Measurements from ENCODE around the gene EDEM3.
"Not testable (repeated sequence)": the region's sequence is repeated elsewhere in the genome, so short reads cannot be mapped to it uniquely, and the experiment has no call there.

The EDEM3 gene

DNA sequence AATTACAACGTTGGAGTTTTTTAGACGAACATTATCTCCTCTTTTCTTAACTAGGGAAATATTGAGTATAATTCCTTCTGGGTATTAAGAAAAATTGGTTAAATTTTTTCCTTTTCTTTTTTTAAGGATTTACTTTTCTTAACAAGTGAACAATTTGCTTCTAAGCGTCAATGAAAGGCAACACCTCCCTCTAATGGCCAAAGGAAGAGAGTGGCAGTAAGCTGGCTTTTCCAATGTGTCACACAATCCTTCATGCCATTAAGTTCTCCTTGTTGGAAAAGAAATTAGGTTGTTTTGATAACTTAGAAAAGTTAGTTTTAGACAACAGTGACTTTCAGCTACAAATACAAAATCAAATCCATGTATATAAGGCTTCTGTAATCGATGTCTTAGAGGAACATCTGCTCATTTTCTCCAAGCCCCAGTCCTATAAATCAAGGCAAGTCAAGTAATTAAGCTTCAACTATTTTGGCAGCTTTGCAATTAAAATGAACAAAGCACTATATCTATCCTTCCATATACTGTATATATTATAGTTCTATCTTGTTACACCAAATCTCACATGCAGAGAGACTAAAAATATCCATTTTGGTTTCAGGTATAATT, 62.8 kb downstream of the EDEM3 start:
- no peak for ATAC-seq (replicated peaks)
- H3K27ac Mint-ChIP-seq = no peak overlapping the region

DNA sequence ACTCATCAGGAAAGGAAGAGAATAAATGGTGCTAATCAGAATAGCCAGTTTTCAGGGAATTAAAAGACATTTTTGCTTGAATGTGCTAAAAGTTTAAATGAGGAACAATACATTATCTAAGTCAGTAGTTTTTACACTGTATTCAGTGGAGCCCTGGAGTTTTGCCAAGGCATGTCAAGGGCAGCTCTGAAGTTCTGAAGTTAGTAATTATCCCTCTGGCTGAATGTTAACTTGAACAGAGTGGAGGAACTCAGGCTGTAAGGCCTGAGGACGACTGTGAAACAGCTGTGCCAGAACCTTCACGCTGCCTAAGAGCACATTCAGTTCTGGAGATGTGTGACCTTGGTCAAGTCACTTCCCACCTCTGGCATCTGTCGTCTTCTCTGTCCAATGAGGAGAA, 68.1 kb downstream of the EDEM3 start:
- Mint-ChIP-seq H3K27me3 (no peaks in the 10 kb centered on the region), H3K4me3 (no peak overlapping the region), H3K27ac (no peak overlapping the region), H3K4me1 (peaks cover 0 to 2% of the 10 kb centered on the region in 2 donors), H3K36me3 (peaks cover 2 to 6% of the 10 kb centered on the region in 2 donors), H3K9me3 (no peaks in the 10 kb centered on the region)
- no peak for DNase-seq
- ATAC-seq (replicated peaks) = no peak

More for the DNA sequence above, 62.8 kb downstream of the EDEM3 start:
- Mint-ChIP-seq H3K36me3 (peaks cover 7 to 31% of the 10 kb centered on the region in 2 donors), H3K4me1 (no peaks in the 10 kb centered on the region), H3K4me3 (no peak overlapping the region), H3K27me3 (no peaks in the 10 kb centered on the region), H3K9me3 (no peaks in the 10 kb centered on the region)
- DNase-seq = no peak

DNA sequence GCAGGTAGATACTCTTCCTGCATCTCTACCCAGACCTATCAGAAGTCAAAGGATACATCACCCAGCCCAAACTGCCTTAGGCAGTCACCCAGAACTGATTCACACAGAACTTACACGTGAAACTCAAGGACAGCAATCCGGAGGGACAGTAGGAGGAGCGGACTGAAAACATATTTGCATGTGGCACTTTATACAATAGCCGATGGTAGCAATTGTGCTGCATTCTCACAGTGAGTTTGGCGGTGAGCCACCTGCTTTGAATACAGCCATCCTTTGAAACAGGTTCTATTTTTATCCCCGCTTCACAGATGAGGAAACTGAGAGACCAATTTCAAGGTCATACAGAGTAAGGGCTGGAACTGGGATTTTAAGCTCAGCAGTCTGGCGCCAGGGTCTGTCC, 69.5 kb downstream of the EDEM3 start:
- no peak for ATAC-seq (replicated peaks)
- H3K27me3 Mint-ChIP-seq = no peaks in the 10 kb centered on the region
- peaks cover 2 to 3% of the 10 kb centered on the region in 2 donors for H3K36me3 Mint-ChIP-seq
- no peak overlapping the region for H3K4me3 Mint-ChIP-seq
- H3K4me1 Mint-ChIP-seq = peaks cover 2 to 6% of the 10 kb centered on the region in 2 donors
- no peak for DNase-seq
- peaks cover 6 to 8% of the 10 kb centered on the region in 2 donors for H3K9me3 Mint-ChIP-seq
- no peak overlapping the region for H3K27ac Mint-ChIP-seq

DNA sequence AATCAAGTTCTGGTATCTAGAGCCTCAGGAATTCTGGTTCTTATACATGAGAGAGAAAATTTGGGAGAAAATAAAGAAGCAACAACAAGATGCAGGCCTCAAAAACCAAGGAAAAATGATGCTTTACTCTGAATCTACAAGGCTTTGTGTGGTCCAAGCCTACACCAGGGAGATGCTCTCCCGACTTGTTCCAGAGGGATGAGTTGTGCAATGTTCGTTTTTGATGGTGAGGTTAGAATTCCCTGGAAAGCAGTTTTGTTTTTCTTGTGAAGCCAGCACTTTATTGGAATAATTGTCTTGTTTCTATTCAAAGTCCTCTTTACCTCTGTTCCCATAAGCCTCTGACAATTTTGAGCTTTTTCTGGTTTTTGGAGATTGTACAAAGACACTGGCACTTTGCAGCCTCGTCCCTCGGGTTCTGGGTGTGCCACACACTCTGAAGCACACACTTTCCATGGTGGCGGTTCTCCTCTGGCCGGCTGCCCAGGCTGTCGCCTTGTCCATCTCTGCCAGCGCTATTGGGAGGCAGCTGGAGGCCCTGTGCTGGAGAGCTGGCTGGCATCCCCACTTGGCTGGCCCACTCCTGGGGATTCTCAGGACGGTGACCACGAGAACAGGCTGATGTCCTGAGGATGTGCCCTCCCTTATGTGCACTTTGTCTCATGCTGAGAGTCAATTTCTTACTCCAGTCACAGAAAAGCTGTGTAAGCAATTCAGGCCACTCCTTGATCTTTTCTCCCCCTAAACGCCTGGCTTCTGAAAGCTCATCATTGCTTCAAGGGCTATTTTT, 70.2 kb downstream of the EDEM3 start:
- Mint-ChIP-seq H3K9me3 (peaks cover 7 to 8% of the 10 kb centered on the region in 2 donors), H3K27ac (no peak overlapping the region)
- no peak for ATAC-seq (replicated peaks)

DNA sequence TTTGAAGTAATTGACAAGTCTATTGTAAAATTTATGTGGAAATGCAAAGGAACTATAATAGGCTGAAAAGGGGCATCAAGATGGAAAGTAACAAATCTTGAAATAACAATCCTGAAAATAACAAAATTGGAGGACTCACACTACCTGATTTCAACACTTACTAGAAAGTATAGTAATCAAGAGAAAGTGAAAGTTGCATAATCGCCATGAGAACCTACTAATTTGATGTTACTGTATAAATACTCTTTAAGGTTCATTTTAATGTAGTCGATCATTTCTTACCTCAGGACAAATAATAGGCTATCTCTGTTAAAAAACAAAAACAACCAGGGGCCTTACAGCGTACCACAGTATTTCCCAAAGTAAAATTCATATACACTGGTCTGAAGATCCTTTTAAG, 71.7 kb downstream of the EDEM3 start:
- no peak overlapping the region for H3K4me3 Mint-ChIP-seq
- H3K9me3 Mint-ChIP-seq = peaks cover 10 to 12% of the 10 kb centered on the region in 2 donors
- no peaks in the 10 kb centered on the region for H3K36me3 Mint-ChIP-seq
- DNase-seq (no peak), ATAC-seq (replicated peaks) (no peak)
- H3K4me1 Mint-ChIP-seq = peaks cover 2 to 6% of the 10 kb centered on the region in 2 donors
- H3K27me3 Mint-ChIP-seq = no peaks in the 10 kb centered on the region
- no peak overlapping the region for H3K27ac Mint-ChIP-seq

More for the DNA sequence above, 70.2 kb downstream of the EDEM3 start:
- Mint-ChIP-seq H3K4me1 (peaks cover 2 to 6% of the 10 kb centered on the region in 2 donors), H3K27me3 (no peaks in the 10 kb centered on the region), H3K36me3 (peaks cover 2 to 3% of the 10 kb centered on the region in 2 donors), H3K4me3 (no peak overlapping the region)
- DNase-seq = no peak

DNA sequence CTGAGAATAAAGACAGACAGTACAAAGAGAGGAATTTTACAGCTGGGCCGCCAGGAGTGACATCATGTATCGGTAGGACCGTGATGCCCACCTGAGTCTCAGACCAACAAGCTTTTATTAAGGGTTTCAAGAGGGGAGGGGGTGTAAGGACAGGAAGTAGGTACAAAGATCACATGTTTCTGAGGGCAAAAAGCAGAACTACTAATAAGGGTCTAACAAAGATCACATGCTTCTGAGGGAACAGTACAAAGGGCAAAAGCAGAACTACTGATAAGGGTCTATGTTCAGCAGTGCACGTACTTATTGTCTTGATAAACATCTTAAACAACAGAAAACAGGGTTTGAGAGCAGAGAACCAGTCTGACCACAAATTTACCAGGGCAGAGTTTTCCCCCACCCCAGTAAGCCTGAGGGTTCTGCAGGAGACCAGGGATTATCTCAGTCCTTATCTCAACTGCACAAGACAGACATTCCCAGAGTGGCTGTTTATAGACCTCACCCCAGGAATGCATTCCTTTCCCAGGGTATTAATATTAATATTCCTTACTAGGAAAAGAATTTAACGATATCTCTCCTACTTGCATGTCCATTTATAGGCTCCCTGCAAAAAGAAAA, 73.9 kb downstream of the EDEM3 start:
- not testable (repeated sequence) for ATAC-seq (replicated peaks); DNase-seq; H3K4me1 Mint-ChIP-seq; H3K36me3 Mint-ChIP-seq; H3K27me3 Mint-ChIP-seq; H3K27ac Mint-ChIP-seq; H3K4me3 Mint-ChIP-seq
- peaks cover 10 to 12% of the 10 kb centered on the region in 2 donors for H3K9me3 Mint-ChIP-seq

DNA sequence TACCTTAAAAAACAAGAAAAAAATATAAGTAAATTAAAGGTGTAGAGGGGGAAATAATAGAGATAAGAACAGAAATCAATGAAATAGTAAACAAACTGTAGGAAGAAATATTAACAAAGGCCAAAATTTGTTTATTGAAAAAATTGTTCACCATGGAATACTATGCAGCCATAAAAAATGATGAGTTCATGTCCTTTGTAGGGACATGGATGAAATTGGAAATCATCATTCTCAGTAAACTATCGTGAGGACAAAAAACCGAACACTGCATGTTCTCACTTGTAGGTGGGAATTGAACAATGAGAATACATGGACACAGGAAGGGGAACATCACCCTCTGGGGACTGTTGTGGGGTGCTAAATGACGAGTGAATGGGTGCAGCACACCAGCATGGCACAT, 75.2 kb downstream of the EDEM3 start:
- not testable (repeated sequence) for H3K4me1 Mint-ChIP-seq; H3K4me3 Mint-ChIP-seq; ATAC-seq (replicated peaks); H3K27me3 Mint-ChIP-seq; H3K36me3 Mint-ChIP-seq; DNase-seq; H3K27ac Mint-ChIP-seq
- H3K9me3 Mint-ChIP-seq = peaks cover 11 to 12% of the 10 kb centered on the region in 2 donors

DNA sequence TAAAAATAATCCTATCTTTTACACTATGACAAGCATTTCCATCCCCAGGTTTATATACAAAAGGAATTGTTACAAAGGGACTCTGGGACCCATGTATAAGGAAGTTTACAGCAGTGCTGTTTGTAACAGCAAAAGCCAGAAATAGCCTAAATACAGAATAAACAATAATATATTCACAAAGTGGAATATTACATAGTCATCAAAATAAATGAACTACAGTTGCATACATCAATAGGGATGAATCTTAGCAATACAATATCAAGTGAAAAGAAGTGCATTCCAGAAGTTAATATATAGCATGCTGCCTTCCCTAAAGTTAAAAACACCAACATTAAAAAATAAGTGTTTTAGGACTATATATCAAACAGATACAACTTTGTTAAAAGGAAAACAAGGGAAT, 77.3 kb downstream of the EDEM3 start:
- H3K4me3 Mint-ChIP-seq = no peak overlapping the region

DNA sequence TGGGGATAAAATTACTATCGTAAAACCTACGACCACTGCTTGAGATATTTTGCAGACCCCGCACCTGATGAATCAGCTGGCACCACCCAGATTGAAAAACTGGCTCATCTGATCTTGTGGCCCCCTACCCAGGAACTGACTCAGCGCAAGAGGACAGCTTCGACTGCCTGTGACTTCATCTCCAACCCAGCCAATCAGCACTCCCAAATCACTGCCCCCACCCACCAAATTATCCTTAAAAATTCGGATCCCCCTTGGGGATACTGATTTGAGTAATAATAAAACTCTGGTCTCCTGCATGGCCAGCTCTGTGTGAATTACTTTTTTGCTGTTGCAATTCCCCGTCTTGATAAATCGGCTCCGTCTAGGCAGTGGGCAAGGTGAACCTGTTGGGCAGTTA, 81.4 kb downstream of the EDEM3 start:
- DNase-seq = no peak
- Mint-ChIP-seq H3K4me1 (no peaks in the 10 kb centered on the region), H3K27ac (no peak overlapping the region), H3K9me3 (peaks cover 0 to 1% of the 10 kb centered on the region in 2 donors), H3K4me3 (no peak overlapping the region), H3K27me3 (peaks cover 9 to 15% of the 10 kb centered on the region in 2 donors), H3K36me3 (no peaks in the 10 kb centered on the region)
- ATAC-seq (replicated peaks) = no peak

More for the DNA sequence above, 77.3 kb downstream of the EDEM3 start:
- Mint-ChIP-seq H3K36me3 (no peaks in the 10 kb centered on the region), H3K9me3 (peaks cover 11 to 12% of the 10 kb centered on the region in 2 donors), H3K4me1 (peaks cover 0 to 6% of the 10 kb centered on the region in 2 donors), H3K27ac (no peak overlapping the region), H3K27me3 (peaks cover 9 to 15% of the 10 kb centered on the region in 2 donors)
- no peak for ATAC-seq (replicated peaks)
- no peak for DNase-seq

DNA sequence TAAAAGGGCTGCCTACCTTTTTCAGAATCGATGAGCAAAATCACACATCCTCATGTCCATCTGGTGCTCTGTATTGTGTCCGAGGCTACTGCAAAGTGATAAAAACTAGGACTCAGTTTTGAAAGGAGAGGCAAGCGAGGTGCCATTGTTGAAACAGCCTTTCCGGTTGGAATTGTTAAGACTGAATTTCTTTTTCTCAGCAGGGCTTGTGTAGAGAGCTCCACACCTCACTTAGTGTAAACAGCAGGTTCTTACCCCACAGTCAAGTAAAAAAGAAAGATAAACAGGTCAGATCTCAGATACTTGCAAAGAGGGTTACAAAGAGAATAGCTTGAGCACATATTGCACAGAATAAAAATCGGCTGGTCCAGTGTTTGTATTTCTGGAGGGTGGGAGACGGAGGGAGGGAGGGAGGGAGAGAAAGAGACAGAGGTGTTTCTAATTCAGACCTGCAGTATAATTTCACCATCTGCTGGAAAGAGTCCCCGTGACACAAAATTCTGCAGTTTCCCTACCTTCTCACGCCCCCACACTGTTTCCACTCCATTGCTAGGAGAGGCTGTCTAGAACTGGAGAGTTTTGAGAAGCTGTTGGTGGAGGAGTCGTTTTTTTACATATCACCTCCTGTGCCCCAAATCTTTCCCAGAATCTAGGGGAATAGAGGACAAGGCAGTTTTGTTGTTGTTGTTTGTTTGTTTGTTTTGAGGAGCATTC, 82.5 kb downstream of the EDEM3 start:
- Mint-ChIP-seq H3K9me3 (peaks cover 0 to 1% of the 10 kb centered on the region in 2 donors), H3K4me3 (no peak overlapping the region), H3K4me1 (no peaks in the 10 kb centered on the region), H3K27ac (no peak overlapping the region), H3K36me3 (no peaks in the 10 kb centered on the region), H3K27me3 (peaks cover 9 to 15% of the 10 kb centered on the region in 2 donors)
- ATAC-seq (replicated peaks) (no peak), DNase-seq (no peak)

DNA sequence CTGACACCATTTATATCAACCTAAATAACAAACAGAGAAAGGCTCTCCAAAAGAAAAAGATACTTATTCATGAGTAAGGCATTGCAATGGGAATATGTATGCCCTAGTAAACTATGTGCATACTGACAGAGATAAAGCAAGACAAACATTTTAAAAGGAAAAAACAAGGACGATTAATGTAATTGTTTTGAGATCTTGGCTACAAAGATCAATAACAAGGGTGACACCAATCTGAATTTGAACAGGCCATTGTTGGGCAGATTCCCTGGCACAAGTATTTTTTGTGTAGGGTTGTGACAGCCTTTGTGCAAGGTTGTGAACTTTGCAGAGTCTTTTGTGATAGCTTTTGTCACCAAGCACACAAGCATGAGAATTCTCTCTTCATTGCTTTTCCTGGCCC, 85.3 kb downstream of the EDEM3 start:
- H3K36me3 Mint-ChIP-seq = no peaks in the 10 kb centered on the region
- peaks cover 19 to 21% of the 10 kb centered on the region in 2 donors for H3K27me3 Mint-ChIP-seq
- no peaks in the 10 kb centered on the region for H3K4me1 Mint-ChIP-seq
- no peak overlapping the region for H3K4me3 Mint-ChIP-seq
- no peaks in the 10 kb centered on the region for H3K9me3 Mint-ChIP-seq
- DNase-seq = no peak
- no peak overlapping the region for H3K27ac Mint-ChIP-seq
- ATAC-seq (replicated peaks) = no peak

DNA sequence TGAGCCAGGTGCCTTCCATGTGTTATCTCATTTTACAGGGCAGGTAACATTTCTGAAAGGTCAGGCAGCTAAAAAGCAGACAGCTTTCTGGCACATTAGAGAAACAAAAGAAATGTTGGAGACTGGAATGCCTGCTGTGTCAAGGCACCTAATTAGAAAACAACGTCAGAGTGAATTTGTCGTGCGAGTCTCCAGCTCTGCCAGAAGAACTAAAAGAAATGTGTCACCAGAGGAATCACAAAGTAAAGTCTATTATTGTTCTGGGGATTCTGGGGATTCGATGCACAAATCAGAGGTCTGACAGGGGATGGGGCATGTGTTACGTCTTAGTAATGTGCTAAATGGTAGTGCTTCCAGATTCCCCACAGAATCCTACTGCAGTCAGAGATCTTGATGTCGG, 89.3 kb downstream of the EDEM3 start:
- Mint-ChIP-seq H3K4me1 (peaks cover 4 to 6% of the 10 kb centered on the region in 2 donors), H3K9me3 (no peaks in the 10 kb centered on the region), H3K27ac (no peak overlapping the region), H3K27me3 (peaks cover 19 to 22% of the 10 kb centered on the region in 2 donors), H3K36me3 (no peaks in the 10 kb centered on the region), H3K4me3 (no peak overlapping the region)
- ATAC-seq (replicated peaks) = no peak
- no peak for DNase-seq

DNA sequence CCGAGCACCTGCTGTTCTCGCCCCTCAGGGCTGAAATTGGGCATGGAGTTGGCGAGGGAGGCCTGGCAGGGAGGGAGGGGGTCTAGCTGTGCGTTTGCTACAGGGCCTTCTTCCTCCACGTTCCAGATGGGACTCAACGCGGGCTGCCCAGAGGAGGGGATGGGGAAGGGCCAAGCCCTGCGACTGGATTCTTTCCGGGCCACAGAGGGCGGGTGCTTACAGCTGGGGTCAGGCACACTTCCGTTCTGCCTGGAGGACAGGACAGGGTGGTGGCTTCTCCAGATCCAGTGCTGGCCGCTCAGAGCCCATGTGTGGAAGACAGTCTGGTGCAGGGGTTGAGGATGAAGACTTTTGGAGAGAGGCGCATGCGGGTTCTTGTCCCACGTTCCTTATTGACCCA, 90.0 kb downstream of the EDEM3 start:
- Mint-ChIP-seq H3K36me3 (no peaks in the 10 kb centered on the region), H3K27me3 (peaks cover 19 to 22% of the 10 kb centered on the region in 2 donors), H3K27ac (no peak overlapping the region), H3K4me3 (no peak overlapping the region), H3K4me1 (peaks cover 4 to 6% of the 10 kb centered on the region in 2 donors), H3K9me3 (no peaks in the 10 kb centered on the region)
- ATAC-seq (replicated peaks) = no peak
- no peak for DNase-seq

DNA sequence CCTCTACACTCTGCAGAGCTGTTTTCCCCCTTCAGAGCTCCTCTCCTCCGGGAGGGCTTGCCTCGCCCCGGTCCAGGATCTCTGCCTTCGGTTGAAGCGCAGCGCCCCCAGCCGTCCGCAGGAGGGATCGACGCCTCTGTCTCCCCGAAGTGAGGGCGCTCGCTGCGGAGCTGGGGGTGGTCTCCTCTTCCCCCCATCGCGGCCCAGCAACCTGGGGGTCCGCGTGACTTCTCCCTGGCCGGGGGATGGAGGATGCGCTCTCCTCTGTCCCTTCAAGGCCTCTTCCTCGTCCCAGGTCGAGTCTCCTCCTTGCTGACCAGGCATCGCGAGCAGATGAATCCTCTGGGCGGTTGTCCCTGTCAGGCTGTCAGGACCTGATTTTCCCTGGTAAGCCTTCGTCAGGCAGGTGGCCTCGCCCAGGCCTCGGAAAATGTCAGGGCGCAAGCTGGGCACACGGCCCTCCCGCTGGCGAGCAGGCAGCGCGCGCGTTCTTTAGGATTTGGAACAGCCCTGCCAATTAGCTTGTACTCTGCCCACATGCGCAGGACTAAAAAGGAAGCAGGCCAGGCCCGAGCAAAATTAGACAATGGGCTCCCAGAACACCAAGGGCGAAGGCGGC, 90.5 kb downstream of the EDEM3 start:
- no peaks in the 10 kb centered on the region for H3K9me3 Mint-ChIP-seq
- DNase-seq = peak; percentile 15
- peak; percentile 39 to 77 for ATAC-seq (replicated peaks)
- peak overlapping the region in 1 of 2 donors; percentile 60 for H3K4me3 Mint-ChIP-seq
- H3K4me1 Mint-ChIP-seq = peaks cover 4 to 6% of the 10 kb centered on the region in 2 donors
- H3K36me3 Mint-ChIP-seq = no peaks in the 10 kb centered on the region
- H3K27me3 Mint-ChIP-seq = peaks cover 19 to 22% of the 10 kb centered on the region in 2 donors
- no peak overlapping the region for H3K27ac Mint-ChIP-seq
